GM12874 (cell line): ENCODE results near the gene XPNPEP3.

Experiments
- TF ChIP-seq, protein P1 (sequence below): IDR thresholded peaks from 2 replicates; pipeline ENCODE4 v1.5.1; 2011; ENCODE audit warnings: low read depth, mild to moderate bottlenecking, control low read depth, low read length, moderate library complexity; ENCODE audit not compliant: insufficient read depth

XPNPEP3 gene

DNA sequence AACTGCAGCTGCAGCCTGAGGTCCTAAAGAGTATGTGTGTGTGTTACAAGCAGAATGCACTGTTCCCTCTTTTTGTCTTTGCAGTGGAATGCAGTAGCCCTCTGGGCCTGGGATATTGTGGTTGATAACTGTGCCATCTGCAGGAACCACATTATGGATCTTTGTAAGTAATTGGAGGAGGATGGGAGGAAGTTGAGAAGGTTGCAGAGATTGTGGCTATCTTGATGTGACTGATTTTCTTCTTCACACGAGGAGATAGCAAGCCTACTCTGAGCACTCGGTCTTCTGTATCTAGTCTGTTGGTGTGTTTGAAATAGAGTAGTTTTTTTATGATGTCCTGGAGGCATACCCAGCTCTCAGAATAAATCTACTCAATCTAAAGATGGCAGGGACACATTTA, 96.5 kb downstream of the XPNPEP3 start:
- TF ChIP-seq, protein P1, sequence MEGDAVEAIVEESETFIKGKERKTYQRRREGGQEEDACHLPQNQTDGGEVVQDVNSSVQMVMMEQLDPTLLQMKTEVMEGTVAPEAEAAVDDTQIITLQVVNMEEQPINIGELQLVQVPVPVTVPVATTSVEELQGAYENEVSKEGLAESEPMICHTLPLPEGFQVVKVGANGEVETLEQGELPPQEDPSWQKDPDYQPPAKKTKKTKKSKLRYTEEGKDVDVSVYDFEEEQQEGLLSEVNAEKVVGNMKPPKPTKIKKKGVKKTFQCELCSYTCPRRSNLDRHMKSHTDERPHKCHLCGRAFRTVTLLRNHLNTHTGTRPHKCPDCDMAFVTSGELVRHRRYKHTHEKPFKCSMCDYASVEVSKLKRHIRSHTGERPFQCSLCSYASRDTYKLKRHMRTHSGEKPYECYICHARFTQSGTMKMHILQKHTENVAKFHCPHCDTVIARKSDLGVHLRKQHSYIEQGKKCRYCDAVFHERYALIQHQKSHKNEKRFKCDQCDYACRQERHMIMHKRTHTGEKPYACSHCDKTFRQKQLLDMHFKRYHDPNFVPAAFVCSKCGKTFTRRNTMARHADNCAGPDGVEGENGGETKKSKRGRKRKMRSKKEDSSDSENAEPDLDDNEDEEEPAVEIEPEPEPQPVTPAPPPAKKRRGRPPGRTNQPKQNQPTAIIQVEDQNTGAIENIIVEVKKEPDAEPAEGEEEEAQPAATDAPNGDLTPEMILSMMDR = no peak

DNA sequence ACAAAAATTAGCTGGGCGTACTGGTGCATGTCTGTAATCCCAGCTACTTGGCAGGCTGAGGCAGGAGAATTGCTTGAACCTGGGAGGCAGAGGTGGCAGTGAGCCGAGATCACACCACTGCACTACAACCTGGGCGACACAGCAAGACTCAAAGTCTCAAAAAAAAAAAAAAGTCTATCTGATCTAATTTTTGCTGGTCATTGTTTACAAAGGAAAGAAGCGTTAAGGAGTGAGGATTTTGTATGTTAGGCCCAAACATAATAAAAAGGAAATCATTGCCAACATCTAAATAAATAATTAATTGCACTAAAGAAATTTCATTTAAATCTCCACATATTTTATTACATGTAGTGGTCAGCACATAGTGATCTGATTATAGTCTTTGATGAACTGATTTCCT, 97.2 kb downstream of the XPNPEP3 start:
- TF ChIP-seq, protein P1 = no peak

DNA sequence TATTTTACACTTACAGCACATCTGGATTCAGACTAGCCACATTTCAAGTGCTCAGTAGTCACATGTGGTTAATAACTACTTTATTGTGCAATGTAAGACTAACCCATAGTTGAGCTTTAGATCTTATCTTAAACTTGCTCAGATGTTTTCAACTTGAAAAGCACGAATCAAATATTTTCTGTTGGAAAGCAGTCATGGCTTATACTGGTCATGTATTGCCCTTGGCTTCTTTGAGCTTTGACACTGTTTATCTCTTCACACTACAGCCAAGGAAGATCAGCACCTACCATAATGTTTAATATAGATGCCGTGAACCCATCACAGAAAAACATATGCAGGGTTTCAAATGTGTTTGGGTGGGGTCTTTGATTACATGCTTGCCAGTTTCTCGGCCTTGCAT, 98.6 kb downstream of the XPNPEP3 start:
- TF ChIP-seq, protein P1 = no peak

DNA sequence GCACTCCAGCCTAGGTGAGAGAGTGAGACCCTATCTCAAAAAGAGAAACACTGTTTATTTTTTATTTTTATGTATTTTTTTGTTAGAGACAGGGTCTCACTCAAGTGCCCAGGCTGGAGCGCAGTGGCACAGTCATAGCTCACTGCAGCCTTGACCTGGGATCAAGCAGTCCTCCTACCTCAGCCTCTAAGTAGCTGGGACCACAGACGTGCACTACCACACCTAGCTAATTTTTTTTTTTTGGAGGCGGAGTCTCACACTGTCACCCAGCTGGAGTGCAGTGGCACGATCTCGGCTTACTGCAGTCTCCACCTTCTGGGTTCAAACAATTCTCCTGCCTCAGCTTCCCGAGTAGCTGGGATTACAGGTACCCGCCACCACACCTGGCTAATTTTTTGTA, 100.7 kb downstream of the XPNPEP3 start:
- TF ChIP-seq, protein P1 = no peak

DNA sequence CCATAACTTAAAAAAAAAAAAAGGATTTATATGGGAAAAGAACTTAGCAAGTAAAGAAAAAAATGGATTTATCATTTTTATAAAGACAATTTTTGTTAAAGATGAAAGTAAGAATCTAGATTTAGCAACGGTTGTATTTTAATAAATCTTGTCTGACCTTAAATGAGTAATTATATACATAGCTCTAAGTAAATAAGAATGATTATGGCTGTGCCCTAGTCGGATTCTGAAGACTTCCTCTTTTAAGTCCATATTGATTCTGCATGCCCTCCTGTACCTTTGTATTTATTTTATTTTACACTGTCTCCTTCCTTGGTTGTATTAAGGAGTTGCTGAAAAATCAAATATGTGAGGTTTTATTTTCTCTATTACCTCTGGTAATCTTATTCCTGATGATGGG, 101.4 kb downstream of the XPNPEP3 start:
- TF ChIP-seq, protein P1 = no peak

DNA sequence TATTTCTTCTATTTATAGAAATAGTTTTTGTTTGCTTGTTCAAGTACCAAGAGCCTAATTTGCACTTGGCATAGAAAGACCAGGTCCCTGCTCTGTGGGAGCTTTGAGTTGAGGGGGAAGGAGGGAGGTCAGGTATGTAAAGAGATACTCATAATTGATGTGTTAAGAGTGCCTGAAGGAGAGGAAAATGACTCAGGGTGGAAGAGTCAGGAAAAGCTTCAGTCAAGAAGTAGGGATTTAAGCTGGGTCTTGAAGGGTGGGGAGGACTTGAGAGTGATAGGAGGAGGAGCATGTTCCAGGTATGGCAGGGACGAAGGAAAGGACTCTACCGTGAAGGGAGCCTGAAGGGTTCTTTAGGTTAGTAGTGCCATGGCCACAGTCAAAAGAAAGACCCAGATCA, 103.2 kb downstream of the XPNPEP3 start:
- TF ChIP-seq, protein P1 = no peak

DNA sequence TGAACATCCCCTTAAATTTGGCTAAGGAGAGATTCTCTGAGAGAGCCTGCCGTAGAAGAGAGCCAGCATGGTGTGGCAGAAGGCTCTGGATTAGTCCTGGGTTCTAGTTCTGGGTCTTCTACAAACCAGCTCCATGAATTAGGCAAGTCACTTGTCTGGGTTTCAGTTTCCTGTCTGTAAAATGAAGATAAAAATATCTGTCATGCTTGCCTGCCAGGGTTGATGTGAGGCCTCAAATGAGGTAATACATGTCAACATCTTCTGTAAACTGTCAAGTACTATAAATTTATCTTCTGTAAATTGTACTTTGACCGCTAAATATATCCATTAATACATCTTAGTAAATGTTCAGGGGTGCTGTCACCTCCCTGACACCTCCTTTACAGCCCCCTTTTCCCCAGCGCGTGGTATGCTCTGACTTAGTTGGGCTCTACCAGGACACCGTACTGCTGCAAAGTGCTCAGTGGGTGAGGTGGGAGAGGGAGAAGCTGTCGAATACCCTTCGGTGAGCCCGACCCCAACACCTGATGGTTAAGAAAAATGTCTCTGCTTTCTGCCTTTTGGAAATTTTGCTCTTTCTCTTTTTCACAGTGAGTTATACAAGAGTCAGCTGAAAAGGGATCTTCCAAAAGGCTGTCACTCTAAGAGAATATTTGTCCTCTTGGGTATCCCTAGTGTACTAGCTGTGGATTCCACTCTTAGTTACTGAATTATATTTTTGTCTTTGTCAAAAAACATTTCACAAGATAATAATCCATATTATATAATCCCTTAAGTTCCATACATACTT, 109.2 kb downstream of the XPNPEP3 start:
- TF ChIP-seq, protein P1 = no peak
